ENCODE measurements around the gene RUBCNL.

- TF ChIP-seq RAD21 (IDR thresholded peaks at IDR 0.05; ENCODE audit: low read length) (no peak), NRF1 (IDR thresholded peaks at IDR 0.05; ENCODE audit: low read depth, low read length) (no peak), CTCF (IDR thresholded peaks at IDR 0.05) (no peak), CHD2 (IDR thresholded peaks at IDR 0.05; ENCODE audit: low read length, partially characterized antibody) (no peak), USF1 (IDR thresholded peaks at IDR 0.05; ENCODE audit: borderline replicate concordance, low read depth) (no peak), RCOR1 (IDR thresholded peaks at IDR 0.05; ENCODE audit: low read length) (no peak), YY1 (IDR thresholded peaks at IDR 0.05; ENCODE audit: low read depth) (no peak), POLR2AphosphoS5 (IDR thresholded peaks at IDR 0.05; ENCODE audit: low read depth, low read length) (no peak), MXI1 (IDR thresholded peaks at IDR 0.05; ENCODE audit: low read depth, low read length) (no peak), IRF3 (IDR thresholded peaks at IDR 0.05; ENCODE audit: low read depth, low read length) (no peak), TAF1 (IDR thresholded peaks at IDR 0.05; ENCODE audit: borderline replicate concordance, low read depth, low read length) (no peak), SMC3 (IDR thresholded peaks at IDR 0.05; ENCODE audit: low read depth, low read length) (no peak), RFX5 (IDR thresholded peaks at IDR 0.05; ENCODE audit: low read length) (no peak), REST (IDR thresholded peaks at IDR 0.05; ENCODE audit: low read depth, low read length) (no peak)
Observed at GRCh38 chr13:46311217-46311616, 75.8 kb downstream of the RUBCNL start.
